Mammary epithelial cell (primary cell): Measurements from ENCODE around the gene BTN1A1.

ENCODE experiments used
- CTCF ChIP-seq, 2 donors: IDR thresholded peaks in 1 of 2; conservative IDR thresholded peaks in 1 of 2; 2 replicates each; pipeline ENCODE4 v1.5.1; 2011 to 2012; ENCODE audit warnings: inconsistent platforms in 2 of 2, low read length in 2 of 2, mild to moderate bottlenecking in 2 of 2, control low read depth in 1 of 2, low read depth in 1 of 2; ENCODE audit not compliant: insufficient read depth in 1 of 2; ENCODE audit errors: extremely low read depth in 1 of 2
- EZH2 ChIP-seq: IDR thresholded peaks from 2 replicates; pipeline ENCODE4 v1.6.1; 2012; ENCODE audit warnings: low read length, inconsistent platforms, borderline replicate concordance

GRCh38 chr6:26495281-26495680 is 4.8 kb upstream of the BTN1A1 start:
- TF ChIP-seq CTCF (conservative IDR thresholded peaks at IDR 0.05 in 1 of 2, IDR thresholded peaks at IDR 0.05 in 1 of 2; ENCODE audit: extremely low read depth in 1 of 2, insufficient read depth in 1 of 2, low read depth in 1 of 2, low read length in 2 of 2) (no peak), EZH2 (no peak)
